Sigmoid colon (tissue), 4 donors: ENCODE data around the gene MRPL28.

Experiments
- EP300 ChIP-seq, 4 donors: sonication (generic); formaldehyde crosslinking; IDR thresholded peaks; one replicate each; pipeline ENCODE4 v1.6.1; 2017; ENCODE audit warnings: antibody characterized with exemption in 4 of 4
- POLR2A ChIP-seq, 2 donors: fragments of 450-650 bp; IDR thresholded peaks; one replicate each; pipeline ENCODE4 v1.6.1; 2016; ENCODE audit warnings: antibody characterized with exemption in 2 of 2, mild to moderate bottlenecking in 2 of 2, moderate library complexity in 2 of 2
- TF ChIP-seq, protein P1 (sequence below), 4 experiments: fragments of 450-650 bp in 3 of 4; fragments of 200-600 bp in 1 of 4; IDR thresholded peaks; one replicate each; pipeline ENCODE4 v1.5.1; 2016 to 2019; ENCODE audit warnings: antibody characterized with exemption in 4 of 4, mild to moderate bottlenecking in 3 of 4, moderate library complexity in 2 of 4

DNA sequence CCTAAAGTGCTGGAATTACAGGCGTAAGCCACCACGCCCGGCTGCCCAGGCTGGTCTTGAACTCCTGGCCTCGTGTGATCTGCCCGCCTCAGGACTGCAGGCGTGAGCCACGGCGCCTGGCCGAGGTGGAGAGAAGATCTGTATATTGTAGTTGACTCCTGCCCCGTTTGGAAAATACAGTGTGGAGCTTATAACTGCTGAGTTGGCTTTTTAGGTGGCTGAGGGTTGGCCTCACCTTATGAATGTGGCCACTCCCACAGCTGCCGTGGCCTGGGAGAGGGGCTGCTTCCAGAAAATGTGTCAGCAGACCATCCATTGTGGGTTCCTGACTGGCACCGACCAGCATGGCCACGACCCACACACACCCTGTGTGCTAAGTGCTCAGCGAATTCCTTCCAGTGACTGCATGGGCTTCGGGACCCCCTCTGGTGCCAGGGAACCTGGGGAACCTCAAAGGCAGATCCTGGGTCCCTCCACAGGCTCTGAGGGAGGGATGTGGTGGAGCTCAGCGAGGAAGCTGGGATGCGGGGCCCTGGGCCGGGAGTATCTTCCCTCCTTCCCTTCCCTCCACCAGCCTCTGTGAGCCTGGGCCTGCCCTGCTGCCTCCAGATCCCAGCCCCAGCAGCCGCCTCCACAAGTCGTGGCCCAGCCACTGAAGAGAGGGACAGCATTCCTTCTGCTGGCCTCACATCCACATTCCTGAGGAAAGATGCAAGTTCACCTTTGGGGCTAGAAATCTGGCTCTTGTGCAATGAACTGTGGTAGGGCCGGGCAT is 44.2 kb upstream of the MRPL28 start:
- no peak for TF ChIP-seq POLR2A (IDR thresholded peaks at IDR 0.05)
- TF ChIP-seq, protein P1, sequence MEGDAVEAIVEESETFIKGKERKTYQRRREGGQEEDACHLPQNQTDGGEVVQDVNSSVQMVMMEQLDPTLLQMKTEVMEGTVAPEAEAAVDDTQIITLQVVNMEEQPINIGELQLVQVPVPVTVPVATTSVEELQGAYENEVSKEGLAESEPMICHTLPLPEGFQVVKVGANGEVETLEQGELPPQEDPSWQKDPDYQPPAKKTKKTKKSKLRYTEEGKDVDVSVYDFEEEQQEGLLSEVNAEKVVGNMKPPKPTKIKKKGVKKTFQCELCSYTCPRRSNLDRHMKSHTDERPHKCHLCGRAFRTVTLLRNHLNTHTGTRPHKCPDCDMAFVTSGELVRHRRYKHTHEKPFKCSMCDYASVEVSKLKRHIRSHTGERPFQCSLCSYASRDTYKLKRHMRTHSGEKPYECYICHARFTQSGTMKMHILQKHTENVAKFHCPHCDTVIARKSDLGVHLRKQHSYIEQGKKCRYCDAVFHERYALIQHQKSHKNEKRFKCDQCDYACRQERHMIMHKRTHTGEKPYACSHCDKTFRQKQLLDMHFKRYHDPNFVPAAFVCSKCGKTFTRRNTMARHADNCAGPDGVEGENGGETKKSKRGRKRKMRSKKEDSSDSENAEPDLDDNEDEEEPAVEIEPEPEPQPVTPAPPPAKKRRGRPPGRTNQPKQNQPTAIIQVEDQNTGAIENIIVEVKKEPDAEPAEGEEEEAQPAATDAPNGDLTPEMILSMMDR (IDR thresholded peaks at IDR 0.05) = no peak
- TF ChIP-seq EP300 (IDR thresholded peaks at IDR 0.05) = no peak
